ENCODE data around the gene ZNF618.
A peak's percentile ranks its signal among the peaks of the same experiment; 100 is the strongest.

ZNF618 gene

GRCh38 chr9:114002271-114002985 is 126.3 kb downstream of the ZNF618 start:
- Histone ChIP-seq H3K27me3 (replicated peaks) (no peaks in the 10 kb centered on the region), H3K4me3 (ENCODE audit: low read depth, low read length) (no peak overlapping the region), H3K27ac (no peak overlapping the region), H3K36me3 (replicated peaks) (peaks cover 13% of the 10 kb centered on the region)
- in situ Hi-C loops (cut with HindIII; ENCODE audit: low pct_ligation_motif_present, low sequenced_read_pairs), result no loop called here
- no peak for TF ChIP-seq CTCF (IDR thresholded peaks at IDR 0.05; ENCODE audit: low read depth, low read length, missing control alignments)
- no peak for DNase-seq

GRCh38 chr9:114002986-114003350 is 126.9 kb downstream of the ZNF618 start:
- Histone ChIP-seq H3K4me3 (ENCODE audit: low read depth, low read length) (no peak overlapping the region), H3K36me3 (replicated peaks) (peaks cover 15% of the 10 kb centered on the region), H3K27ac (no peak overlapping the region), H3K27me3 (replicated peaks) (no peaks in the 10 kb centered on the region)
- no peak for DNase-seq
- in situ Hi-C loops (cut with HindIII; ENCODE audit: low pct_ligation_motif_present, low sequenced_read_pairs), result no loop called here
- TF ChIP-seq CTCF (IDR thresholded peaks at IDR 0.05; ENCODE audit: low read depth, low read length, missing control alignments), result no peak

- in situ Hi-C loops (cut with HindIII; ENCODE audit: low pct_ligation_motif_present, low sequenced_read_pairs), result no loop called here
- Histone ChIP-seq H3K36me3 (replicated peaks) (peaks cover 15% of the 10 kb centered on the region), H3K27me3 (replicated peaks) (no peaks in the 10 kb centered on the region), H3K27ac (no peak overlapping the region), H3K4me3 (ENCODE audit: low read depth, low read length) (no peak overlapping the region)
- no peak for DNase-seq
- TF ChIP-seq CTCF (IDR thresholded peaks at IDR 0.05; ENCODE audit: low read depth, low read length, missing control alignments), result no peak
Measured at GRCh38 chr9:114003351-114003750, 127.2 kb downstream of the ZNF618 start.

- H3K27me3 ChIP-seq (replicated peaks), result no peaks in the 10 kb centered on the region
- TF ChIP-seq CTCF (IDR thresholded peaks at IDR 0.05; ENCODE audit: low read depth, low read length, missing control alignments), result no peak
- DNase-seq, result no peak
- peak overlapping the region; percentile 48 for H3K27ac ChIP-seq
- H3K4me3 ChIP-seq (ENCODE audit: low read depth, low read length), result no peak overlapping the region
- in situ Hi-C loops (cut with HindIII; ENCODE audit: low pct_ligation_motif_present, low sequenced_read_pairs), result no loop called here
- H3K36me3 ChIP-seq (replicated peaks), result peaks cover 15% of the 10 kb centered on the region
Measured at GRCh38 chr9:114003758-114004157, 127.6 kb downstream of the ZNF618 start.

GRCh38 chr9:114004221-114004716 is 128.2 kb downstream of the ZNF618 start:
- H3K27me3 ChIP-seq (replicated peaks), result no peaks in the 10 kb centered on the region
- H3K4me3 ChIP-seq (ENCODE audit: low read depth, low read length), result no peak overlapping the region
- no peak for TF ChIP-seq CTCF (IDR thresholded peaks at IDR 0.05; ENCODE audit: low read depth, low read length, missing control alignments)
- in situ Hi-C loops (cut with HindIII; ENCODE audit: low pct_ligation_motif_present, low sequenced_read_pairs), result no loop called here
- H3K27ac ChIP-seq, result peak overlapping the region; percentile 48
- peaks cover 15% of the 10 kb centered on the region for H3K36me3 ChIP-seq (replicated peaks)
- peak; percentile 43 for DNase-seq
